KBM-7 (cell line): ENCODE data around the gene RPF1.
"Not testable (repeated sequence)": the region's sequence is repeated elsewhere in the genome, so short reads cannot be mapped to it uniquely, and the experiment has no call there.

ENCODE experiments used
- DNase-seq: peaks from one replicate; pipeline ENCODE4 v3.0.0-alpha.2; 2015
- in situ Hi-C: fragments of 300-500 bp; cut with MboI; formaldehyde crosslinking; loops from 2 replicates; pipeline ENCODE4 v1.14.3; 2020; ENCODE audit warnings: low sequenced_read_pairs, low pct_unique_long_range_greater_than_20kb, mixed read lengths

Gene RPF1

GRCh38 chr1:84481317-84481716 lies 2.3 kb downstream of the RPF1 start:
- in situ Hi-C loops = no loop called here
- DNase-seq = no peak

GRCh38 chr1:84488107-84488506 lies 9.0 kb downstream of the RPF1 start:
- in situ Hi-C loops = no loop called here
- no peak for DNase-seq

- in situ Hi-C loops = no loop called here
- no peak for DNase-seq
Observed at GRCh38 chr1:84489766-84490165, 10.7 kb downstream of the RPF1 start.

- in situ Hi-C loops = no loop called here
- no peak for DNase-seq
Observed at GRCh38 chr1:84492726-84493125, 13.7 kb downstream of the RPF1 start.

GRCh38 chr1:84493747-84494146 lies 14.7 kb downstream of the RPF1 start:
- in situ Hi-C loops = no loop called here
- no peak for DNase-seq

- in situ Hi-C loops = no loop called here
- no peak for DNase-seq
Observed at GRCh38 chr1:84496498-84496897, 17.4 kb downstream of the RPF1 start.

GRCh38 chr1:84497631-84498275 lies 18.7 kb downstream of the RPF1 start:
- in situ Hi-C loops = no loop called here

GRCh38 chr1:84502927-84503326 lies 23.9 kb downstream of the RPF1 start:
- no peak for DNase-seq
- in situ Hi-C loops = no loop called here

More at GRCh38 chr1:84497631-84498275, 18.7 kb downstream of the RPF1 start:
- DNase-seq = no peak

GRCh38 chr1:84504580-84505492 lies 25.8 kb downstream of the RPF1 start:
- in situ Hi-C loops = no loop called here
- peak; percentile 45 for DNase-seq

GRCh38 chr1:84505493-84506001 lies 26.5 kb downstream of the RPF1 start:
- peak; percentile 67 for DNase-seq
- in situ Hi-C loops = no loop called here

GRCh38 chr1:84506002-84506728 lies 27.1 kb downstream of the RPF1 start, which contains the start of the genes GNG5 and SPATA1:
GNG5 (minus strand) TSS chr1:84506581; CDS start chr1:84506091, 490 bp downstream.
SPATA1 (plus strand) TSS chr1:84506386; CDS start chr1:84516360, 9,974 bp downstream.
- in situ Hi-C loops = no loop called here

GRCh38 chr1:84506729-84507453 lies 27.8 kb downstream of the RPF1 start:
- in situ Hi-C loops = no loop called here
- DNase-seq = no peak

More at GRCh38 chr1:84506002-84506728, 27.1 kb downstream of the RPF1 start, which contains the start of the genes GNG5 and SPATA1:
- DNase-seq = peak; percentile 98

GRCh38 chr1:84507887-84508286 lies 28.8 kb downstream of the RPF1 start:
- DNase-seq, in situ Hi-C loops: not testable (repeated sequence)

- DNase-seq = no peak
- in situ Hi-C loops = no loop called here
Observed at GRCh38 chr1:84508510-84508909, 29.4 kb downstream of the RPF1 start.

- in situ Hi-C loops = no loop called here
Observed at GRCh38 chr1:84509029-84509428, 30.0 kb downstream of the RPF1 start.

GRCh38 chr1:84510165-84510564 lies 31.1 kb downstream of the RPF1 start:
- in situ Hi-C loops = no loop called here

More at GRCh38 chr1:84509029-84509428, 30.0 kb downstream of the RPF1 start:
- DNase-seq = no peak

GRCh38 chr1:84510668-84511067 lies 31.6 kb downstream of the RPF1 start:
- in situ Hi-C loops = no loop called here
- DNase-seq = no peak

More at GRCh38 chr1:84510165-84510564, 31.1 kb downstream of the RPF1 start:
- DNase-seq = no peak

- in situ Hi-C loops = no loop called here
- DNase-seq = no peak
Observed at GRCh38 chr1:84524590-84524989, 45.5 kb downstream of the RPF1 start.

- in situ Hi-C loops = no loop called here
Observed at GRCh38 chr1:84525779-84526178, 46.7 kb downstream of the RPF1 start.

More at GRCh38 chr1:84525779-84526178, 46.7 kb downstream of the RPF1 start:
- DNase-seq = no peak
